ENCODE measurements around the gene PCDHAC1. TPM values are rescaled to one million over a fixed set of nuclear protein-coding genes. Genes with fewer than 3 reads are reported as not detected.

The PCDHAC1 gene
- total RNA-seq, 1 donor from 2014 or later = 7.5 TPM

- Mint-ChIP-seq H3K9me3 (ENCODE audit: unreplicated experiment) (no peaks in the 10 kb centered on the region), H3K36me3 (ENCODE audit: low read depth, unreplicated experiment) (no peaks in the 10 kb centered on the region), H3K27ac (ENCODE audit: unreplicated experiment) (no peak overlapping the region), H3K4me3 (ENCODE audit: unreplicated experiment) (peak overlapping the region; percentile 92), H3K4me1 (ENCODE audit: unreplicated experiment) (peaks cover 8% of the 10 kb centered on the region), H3K27me3 (ENCODE audit: unreplicated experiment) (peaks cover 2% of the 10 kb centered on the region)
- no peak for TF ChIP-seq CTCF (IDR thresholded peaks at IDR 0.05; ENCODE audit: unreplicated experiment)
- peak; percentile 25 for DNase-seq (ENCODE audit: low spot score)
Observed at GRCh38 chr5:140927228-140927573, 1.1 kb downstream of the PCDHAC1 start.

- TF ChIP-seq CTCF (IDR thresholded peaks at IDR 0.05; ENCODE audit: unreplicated experiment) = no peak
- Mint-ChIP-seq H3K27ac (ENCODE audit: unreplicated experiment) (no peak overlapping the region), H3K4me1 (ENCODE audit: unreplicated experiment) (no peaks in the 10 kb centered on the region), H3K27me3 (ENCODE audit: unreplicated experiment) (no peaks in the 10 kb centered on the region), H3K9me3 (ENCODE audit: unreplicated experiment) (no peaks in the 10 kb centered on the region), H3K4me3 (ENCODE audit: unreplicated experiment) (no peak overlapping the region), H3K36me3 (ENCODE audit: low read depth, unreplicated experiment) (no peaks in the 10 kb centered on the region)
- no peak for DNase-seq (ENCODE audit: low spot score)
Observed at GRCh38 chr5:140934964-140935606, 9.0 kb downstream of the PCDHAC1 start.

- H3K27ac Mint-ChIP-seq (ENCODE audit: unreplicated experiment) = no peak overlapping the region
- H3K36me3 Mint-ChIP-seq (ENCODE audit: low read depth, unreplicated experiment) = peaks cover 5% of the 10 kb centered on the region
- TF ChIP-seq CTCF (IDR thresholded peaks at IDR 0.05; ENCODE audit: unreplicated experiment) = no peak
Observed at GRCh38 chr5:140946578-140946977, 20.5 kb downstream of the PCDHAC1 start.

GRCh38 chr5:140951636-140952035 lies 25.5 kb downstream of the PCDHAC1 start:
- Mint-ChIP-seq H3K27me3 (ENCODE audit: unreplicated experiment) (no peaks in the 10 kb centered on the region), H3K9me3 (ENCODE audit: unreplicated experiment) (no peaks in the 10 kb centered on the region), H3K36me3 (ENCODE audit: low read depth, unreplicated experiment) (peaks cover 5% of the 10 kb centered on the region), H3K4me1 (ENCODE audit: unreplicated experiment) (peaks cover 12% of the 10 kb centered on the region), H3K27ac (ENCODE audit: unreplicated experiment) (no peak overlapping the region), H3K4me3 (ENCODE audit: unreplicated experiment) (no peak overlapping the region)
- no peak for DNase-seq (ENCODE audit: low spot score)
- no peak for TF ChIP-seq CTCF (IDR thresholded peaks at IDR 0.05; ENCODE audit: unreplicated experiment)

More at GRCh38 chr5:140946578-140946977, 20.5 kb downstream of the PCDHAC1 start:
- H3K4me3 Mint-ChIP-seq (ENCODE audit: unreplicated experiment) = no peak overlapping the region
- DNase-seq (ENCODE audit: low spot score) = no peak
- H3K9me3 Mint-ChIP-seq (ENCODE audit: unreplicated experiment) = peaks cover 5% of the 10 kb centered on the region
- H3K4me1 Mint-ChIP-seq (ENCODE audit: unreplicated experiment) = no peaks in the 10 kb centered on the region
- H3K27me3 Mint-ChIP-seq (ENCODE audit: unreplicated experiment) = no peaks in the 10 kb centered on the region

GRCh38 chr5:140953234-140953633 lies 27.1 kb downstream of the PCDHAC1 start:
- TF ChIP-seq CTCF (IDR thresholded peaks at IDR 0.05; ENCODE audit: unreplicated experiment) = no peak
- Mint-ChIP-seq H3K27me3 (ENCODE audit: unreplicated experiment) (no peaks in the 10 kb centered on the region), H3K4me1 (ENCODE audit: unreplicated experiment) (peaks cover 12% of the 10 kb centered on the region), H3K36me3 (ENCODE audit: low read depth, unreplicated experiment) (peaks cover 5% of the 10 kb centered on the region), H3K27ac (ENCODE audit: unreplicated experiment) (peak overlapping the region; percentile 74), H3K9me3 (ENCODE audit: unreplicated experiment) (no peaks in the 10 kb centered on the region), H3K4me3 (ENCODE audit: unreplicated experiment) (no peak overlapping the region)
- no peak for DNase-seq (ENCODE audit: low spot score)
